ENCODE results near the gene FBXO42.

FBXO42 gene

DNA sequence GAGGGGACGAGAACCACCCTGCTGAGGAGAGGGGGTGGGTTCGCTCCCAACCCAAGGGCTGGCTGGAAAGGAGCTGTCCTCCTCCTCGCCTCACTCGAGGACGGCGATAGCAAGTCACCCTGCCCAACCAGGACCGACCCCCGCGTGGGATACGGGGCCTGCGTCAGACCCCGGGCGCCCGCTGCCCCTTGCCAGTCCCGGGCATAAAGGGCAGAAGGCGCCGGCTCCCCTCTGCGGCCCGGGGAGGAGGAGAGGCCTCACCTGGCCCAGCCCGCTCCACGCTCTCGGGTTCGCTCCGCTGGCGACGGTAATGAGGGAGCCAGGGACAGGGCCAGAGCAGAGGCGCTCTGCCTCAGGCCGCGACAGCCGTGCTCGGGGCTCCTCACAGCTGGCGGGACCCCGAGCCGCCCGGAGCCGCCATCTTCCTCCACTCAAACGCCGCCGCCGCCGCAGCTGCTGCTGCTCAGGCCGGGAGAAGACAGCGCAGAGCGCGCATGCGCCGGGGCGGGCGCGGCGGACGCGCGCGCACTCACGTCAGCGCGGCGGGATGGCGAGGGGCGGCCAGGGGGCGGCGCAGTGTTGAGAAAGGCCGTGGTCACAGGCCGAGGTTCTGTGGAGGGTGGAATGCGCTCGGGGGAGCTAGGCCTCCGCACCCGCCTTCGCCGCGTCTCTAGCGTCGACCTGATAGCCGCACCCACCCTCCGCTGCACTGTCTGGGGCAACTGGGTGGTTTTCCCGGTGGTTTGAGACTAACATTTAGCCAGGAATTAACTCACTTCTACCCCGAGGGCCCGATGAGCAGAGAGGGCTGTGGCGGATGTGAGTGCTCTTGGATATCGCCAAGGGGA is at the start of gene FBXO42:
TSS of gene FBXO42 (minus strand) at position 487 of the 848 bp plus-strand sequence. CDS start 37,062 bp downstream, outside the sequence.
- DNase-seq (ENCODE audit: low read depth) = peak; percentile 85

DNA sequence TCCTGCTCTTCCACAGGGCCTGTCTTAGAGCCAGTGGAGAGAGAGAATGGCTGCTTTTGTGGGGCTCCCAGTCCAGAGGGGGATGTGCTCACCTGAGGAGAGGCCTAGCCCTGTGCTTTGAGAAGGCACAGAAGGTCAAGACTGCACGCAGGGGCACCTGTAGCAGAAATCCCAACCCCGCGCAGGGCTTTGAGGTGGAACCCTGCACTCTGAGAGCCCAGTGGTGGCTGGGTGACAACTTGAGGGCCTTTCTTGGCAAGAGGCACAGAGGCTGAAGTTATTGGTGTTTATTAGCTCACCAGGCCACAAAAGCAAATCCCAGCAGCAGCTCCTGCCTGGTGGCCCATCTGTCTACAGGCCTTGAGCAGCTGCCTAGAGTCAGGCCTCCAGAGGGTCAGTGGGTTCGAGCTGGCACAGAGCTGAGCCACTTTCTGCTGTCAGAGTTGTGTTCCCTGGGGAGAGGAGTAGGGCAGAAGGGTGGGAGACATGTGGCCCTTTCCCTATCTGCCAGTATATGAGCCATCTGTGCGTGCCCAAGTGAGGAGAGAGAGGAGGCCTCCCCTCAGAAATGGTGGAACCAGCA is 46.2 kb upstream of the FBXO42 start:
- DNase-seq (ENCODE audit: low read depth) = no peak

DNA sequence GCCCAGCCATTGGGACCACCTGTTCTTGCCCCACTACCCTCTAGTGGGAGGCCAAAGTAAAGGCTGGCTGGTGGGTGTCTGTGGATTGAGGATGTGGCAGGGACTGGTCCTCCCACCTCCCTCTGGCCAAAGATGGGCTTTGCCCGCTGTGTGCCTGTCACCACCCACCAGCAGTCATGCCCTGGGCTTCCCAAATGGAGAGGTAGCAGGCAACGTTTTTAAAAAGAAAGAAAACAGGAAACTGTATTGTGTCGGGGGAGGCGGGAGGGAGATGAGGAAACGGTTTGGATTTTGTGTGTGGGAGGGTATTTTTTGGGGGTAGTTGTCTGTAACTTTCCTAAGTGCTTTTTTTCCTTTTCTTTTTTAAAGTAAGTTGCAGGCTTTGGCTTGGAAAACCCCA is 44.8 kb upstream of the FBXO42 start:
- no peak for DNase-seq (ENCODE audit: low read depth)

DNA sequence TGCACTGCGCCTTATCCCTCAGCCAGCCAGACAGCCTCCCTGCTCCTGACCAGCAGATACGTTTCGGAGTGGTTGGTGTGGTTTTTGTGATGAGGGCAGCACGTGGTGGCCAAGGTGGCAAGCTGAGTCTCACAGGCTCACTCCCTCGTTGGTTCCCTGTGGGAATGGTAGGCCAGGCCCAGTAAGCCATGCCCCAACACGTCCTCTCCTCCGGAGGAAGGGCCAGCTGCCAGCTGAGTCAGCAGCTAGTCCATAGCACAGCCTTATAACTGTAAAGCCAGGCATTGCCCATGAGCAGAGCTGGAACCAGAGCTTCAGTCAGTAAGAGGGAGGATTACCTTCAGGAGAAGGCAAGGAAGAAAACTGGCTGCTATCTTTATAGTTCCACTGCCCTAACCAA is 44.3 kb upstream of the FBXO42 start:
- DNase-seq (ENCODE audit: low read depth) = peak; percentile 72

DNA sequence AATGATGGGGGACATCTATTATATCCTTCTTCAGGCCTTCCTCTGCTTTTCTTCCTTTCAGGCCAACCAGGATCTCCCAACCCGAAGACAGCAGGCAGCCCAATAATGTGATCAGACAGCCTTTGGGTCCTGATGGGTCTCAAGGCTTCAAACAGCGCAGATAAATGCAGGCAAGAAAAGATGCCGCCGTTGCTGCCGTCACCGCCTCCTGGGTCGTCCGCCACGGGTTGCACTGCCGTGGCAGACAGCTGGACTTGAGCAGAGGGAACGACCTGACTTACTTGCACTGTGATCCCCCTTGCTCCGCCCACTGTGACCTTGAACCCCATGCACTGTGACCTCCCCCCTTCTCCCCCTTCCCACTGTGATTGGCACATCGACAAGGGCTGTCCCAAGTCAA is 42.7 kb upstream of the FBXO42 start:
- no peak for DNase-seq (ENCODE audit: low read depth)

DNA sequence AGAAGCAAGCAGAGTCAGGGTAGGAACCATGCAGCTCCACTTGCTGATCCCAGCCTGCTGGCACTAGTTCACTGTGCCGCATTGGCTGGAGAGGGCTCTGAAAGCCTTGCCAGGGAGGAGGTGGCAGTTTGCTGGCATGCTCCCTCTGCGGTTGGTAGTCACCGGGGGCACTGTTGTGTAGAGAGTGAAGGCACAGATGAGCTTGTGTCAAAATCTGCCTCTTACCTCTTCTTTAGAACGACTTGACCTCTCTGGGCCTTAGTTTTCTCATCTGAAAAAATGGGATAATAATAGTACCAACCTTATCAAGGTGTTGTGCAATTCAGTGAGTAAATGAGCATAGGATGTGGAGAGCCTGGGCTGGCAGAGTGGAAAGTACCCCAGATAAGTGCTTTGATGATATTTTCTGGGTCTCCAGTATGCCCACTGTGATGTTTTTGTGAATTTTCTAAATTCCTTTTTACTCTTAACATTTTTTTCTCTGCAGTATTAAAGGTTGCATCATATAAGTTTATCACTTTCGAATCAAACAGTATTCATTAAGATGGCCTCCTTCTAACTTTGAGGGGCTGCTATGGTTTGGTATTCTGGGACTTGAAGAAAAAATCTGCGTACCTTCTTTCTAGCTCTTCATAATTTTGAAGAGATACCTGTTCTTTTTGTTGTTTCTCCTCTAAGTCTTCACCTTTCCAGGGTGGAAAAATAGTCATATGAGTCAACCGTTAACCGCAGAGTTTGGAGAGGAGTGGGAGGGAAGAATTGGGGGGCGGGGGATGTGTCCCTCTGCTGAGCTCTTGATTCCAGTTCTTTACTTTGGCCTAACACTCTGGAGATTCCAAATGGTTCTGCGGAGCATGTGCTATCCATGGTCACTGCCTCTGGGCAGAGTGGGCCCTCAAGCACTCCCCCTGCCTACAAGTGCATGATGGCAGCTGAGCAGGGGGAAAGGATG is 41.6 kb upstream of the FBXO42 start:
- no peak for DNase-seq (ENCODE audit: low read depth)

DNA sequence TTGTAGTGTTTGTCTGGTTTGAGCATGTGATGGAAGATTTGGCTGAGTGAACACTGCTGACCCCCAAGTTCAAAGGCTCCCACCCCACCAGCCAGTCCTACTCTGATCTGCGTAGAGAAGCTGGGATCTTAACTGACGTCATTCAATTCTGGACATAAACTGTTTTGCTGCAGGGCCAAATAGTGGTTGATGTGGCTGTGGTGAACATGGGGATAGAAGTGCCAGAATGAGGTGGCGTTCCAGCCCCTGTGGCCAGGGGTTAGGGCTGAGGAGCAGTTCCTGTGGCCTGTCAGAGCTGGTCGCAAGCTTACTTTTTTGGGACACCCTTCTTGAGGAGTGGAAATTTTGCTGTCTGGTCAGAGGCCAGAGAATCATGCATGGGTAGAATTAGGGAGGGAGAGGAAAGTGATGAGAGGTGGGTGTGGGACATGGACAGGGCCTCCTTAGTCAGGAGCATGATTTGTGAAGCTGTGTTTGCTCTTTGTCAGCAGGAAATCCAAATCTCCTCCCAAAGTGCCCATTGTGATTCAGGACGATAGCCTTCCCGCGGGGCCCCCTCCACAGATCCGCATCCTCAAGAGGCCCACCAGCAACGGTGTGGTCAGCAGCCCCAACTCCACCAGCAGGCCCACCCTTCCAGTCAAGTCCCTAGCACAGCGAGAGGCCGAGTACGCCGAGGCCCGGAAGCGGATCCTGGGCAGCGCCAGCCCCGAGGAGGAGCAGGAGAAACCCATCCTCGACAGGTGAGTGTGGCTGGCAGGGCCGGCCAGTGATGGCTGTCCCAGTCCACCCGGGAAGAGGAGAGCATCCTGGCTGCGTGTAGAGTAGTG is 40.7 kb upstream of the FBXO42 start:
- DNase-seq (ENCODE audit: low read depth) = no peak

DNA sequence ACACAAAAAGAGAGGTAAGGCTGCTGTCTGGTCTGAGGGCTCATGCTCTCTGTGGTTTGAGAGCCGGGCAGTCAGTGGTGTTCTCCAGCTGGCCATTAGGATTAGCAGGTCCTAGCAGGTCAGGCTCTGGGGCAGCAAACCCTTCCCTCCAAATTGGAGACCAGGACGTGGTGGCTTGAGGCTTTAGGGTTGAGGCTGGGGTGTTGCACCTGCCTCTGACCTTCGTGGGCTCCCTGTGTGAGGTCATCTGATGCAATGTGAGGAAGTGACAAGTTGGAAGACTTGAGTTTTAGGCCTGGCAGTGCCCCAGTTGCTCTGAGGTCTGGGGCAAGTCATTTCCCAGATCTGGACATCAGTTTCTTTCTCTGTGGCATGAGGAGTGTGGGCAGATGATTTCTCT is 39.1 kb upstream of the FBXO42 start:
- DNase-seq (ENCODE audit: low read depth) = no peak

DNA sequence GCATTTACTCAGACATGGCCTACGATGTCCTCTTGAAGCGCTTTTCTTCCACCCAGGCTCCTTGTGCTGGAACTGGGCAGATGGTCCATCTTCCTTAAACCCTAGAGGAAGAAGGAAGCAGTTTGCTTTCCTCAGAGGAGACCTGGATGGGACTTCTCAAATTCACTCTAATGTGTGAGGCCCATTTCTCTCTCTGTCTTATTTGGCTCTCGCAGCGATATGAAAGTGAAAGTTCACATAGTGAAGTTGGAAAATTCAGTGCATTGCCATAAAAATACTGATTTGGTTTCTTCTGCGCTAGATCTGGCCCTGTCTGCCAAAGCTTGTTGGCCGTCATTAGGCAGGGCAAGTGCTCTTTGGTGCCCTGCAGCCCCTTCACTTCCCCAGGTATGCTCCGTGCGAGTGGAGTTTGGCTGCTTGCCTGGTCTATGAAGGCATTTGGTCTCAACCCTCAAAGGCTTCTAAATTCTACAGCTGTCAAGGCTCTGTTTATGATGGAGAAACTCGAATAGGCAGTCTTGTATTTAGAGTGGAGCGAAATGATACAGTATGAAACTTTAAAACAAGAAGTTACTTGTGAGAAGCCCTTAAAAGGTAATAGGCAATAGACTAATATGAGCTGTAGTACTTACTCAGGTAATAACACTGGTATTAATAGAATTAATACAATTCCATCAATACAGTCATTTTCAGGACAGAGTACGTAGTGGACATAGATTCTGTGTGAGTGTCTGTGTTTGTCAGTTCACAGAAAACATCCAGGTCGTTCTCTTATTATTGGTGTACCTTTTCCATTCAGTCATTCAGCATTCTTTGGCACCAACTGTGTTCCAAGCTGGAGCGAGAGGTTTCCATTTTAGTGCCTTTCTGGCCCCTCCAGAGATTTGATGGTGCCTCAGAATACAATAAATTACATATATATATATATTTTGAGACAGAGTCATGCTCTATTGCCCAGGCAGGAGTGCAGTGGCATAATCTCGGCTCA is 35.2 kb upstream of the FBXO42 start:
- DNase-seq (ENCODE audit: low read depth) = no peak

DNA sequence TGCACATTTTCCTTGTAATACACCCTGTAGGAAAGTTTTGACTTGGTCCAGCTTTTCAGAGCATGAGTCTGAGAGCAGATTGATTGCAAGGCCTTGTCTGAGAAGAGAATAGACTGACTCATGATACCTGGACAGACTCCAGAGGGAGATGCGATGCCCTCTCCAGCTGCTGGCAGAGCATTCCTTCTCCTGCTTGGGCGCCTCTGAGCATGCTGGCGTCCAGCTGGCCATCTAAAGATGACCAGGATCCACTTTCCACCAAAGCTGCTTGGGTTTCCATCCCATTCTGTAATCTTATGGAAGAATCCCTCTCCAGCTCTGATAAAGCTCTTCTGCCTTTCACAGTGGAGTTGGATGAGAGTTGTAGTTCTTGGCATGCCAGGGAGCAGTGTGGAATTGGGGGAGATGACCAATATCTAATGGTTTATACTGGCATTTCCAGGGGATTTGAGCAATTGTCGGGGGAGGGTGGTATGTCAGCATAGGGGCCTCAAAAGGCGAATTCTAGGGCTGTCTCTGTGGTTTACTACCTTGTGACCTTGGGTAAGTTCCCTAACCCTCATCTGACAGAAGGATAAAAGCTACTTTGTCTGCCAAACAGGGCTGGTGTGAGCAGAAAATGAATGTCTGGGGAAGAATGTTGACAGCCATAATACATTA is 34.3 kb upstream of the FBXO42 start:
- DNase-seq (ENCODE audit: low read depth) = peak; percentile 63

DNA sequence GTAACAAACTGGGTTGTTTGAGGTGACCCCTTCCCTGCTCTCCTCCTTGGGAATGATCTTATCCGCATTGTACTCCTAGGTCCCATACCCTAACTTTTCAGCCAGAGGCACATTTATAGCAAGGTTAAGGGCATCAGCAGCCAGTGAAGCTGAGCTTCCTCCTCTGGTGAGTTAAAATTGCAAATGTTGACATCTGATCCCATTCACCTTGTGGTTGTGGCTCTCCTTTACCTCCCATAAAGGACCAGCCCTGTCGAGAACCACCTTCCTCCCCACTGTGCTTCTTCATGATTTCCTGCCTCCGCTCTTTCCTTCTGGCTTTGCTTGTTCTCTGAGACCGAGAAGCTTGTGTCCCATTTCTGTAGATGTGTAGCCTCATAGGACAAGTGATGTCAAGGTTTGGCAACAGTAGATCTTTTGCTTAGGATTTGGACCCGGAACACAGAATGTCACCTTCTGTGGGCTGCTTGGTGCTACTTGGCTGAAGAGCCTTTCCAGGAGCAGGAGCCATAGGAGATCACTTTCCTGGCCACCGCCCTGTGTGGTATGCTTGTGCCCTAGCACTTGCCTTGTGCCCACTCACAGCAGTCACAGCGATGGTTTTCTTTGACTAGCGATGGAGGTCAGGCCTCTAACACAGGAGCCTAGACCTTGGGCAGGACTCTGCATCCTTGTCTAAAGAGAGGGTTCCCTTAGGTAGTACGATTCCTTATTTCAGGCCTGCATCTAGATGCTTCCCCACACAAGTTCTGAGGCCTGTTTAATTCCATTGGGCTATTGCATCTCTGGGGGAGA is 33.6 kb upstream of the FBXO42 start:
- DNase-seq (ENCODE audit: low read depth) = no peak

DNA sequence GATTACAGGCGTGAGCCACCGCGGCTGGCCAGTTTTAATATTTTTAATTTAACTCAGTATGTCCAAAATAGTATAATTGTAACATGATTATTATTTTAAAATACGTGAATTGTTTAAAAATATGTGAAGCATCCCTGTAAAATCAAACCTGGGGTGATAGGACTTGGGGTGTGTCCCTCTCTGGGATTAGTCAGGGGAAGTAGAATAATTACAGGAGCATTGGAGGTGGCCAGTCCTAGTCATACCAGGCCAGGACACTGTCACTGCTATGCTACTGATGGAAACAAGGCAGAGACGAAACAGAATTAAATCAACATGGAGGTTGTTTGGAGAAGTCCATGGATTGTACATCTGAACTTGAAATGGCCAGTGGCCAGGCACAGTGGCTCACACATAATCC is 31.6 kb upstream of the FBXO42 start:
- no peak for DNase-seq (ENCODE audit: low read depth)

DNA sequence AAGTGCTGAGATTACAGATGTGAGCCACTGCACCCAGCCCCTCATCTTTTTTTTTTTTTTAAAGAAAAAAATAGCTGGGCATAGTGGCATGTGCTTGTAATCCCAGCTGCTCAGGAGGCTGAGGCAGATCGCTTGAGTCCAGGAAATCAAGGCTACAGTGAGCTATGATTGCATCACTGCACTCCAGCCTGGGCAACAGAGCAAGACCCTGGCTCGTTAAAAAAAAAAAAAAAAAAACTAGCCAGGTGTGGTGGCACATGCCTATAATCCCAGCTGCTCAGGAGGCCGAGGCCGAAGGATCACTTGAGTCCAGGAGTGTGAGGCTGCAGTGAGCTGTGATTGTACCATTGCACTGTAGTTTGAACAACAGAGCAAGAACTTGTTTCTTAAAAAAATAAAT is 28.6 kb upstream of the FBXO42 start:
- DNase-seq (ENCODE audit: low read depth) = no peak

DNA sequence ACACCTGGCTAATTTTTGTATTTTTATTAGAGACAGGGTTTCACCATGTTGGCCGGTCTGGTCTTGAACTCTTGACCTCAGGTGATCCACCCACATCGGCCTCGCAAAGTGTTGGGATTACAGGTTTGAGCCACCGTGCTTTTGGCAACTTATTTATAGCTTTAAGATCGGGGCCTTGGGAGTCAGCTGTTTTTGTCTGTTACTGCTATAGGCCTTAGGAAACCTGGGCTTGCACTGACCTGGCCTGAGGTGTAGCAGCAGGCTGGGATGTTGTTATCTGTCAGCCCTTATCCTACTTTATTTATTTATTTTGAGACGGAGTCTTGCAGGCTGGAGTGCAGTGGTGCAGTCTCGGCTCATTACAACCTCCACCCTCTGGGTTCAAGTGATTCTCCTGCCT is 26.2 kb upstream of the FBXO42 start:
- no peak for DNase-seq (ENCODE audit: low read depth)

DNA sequence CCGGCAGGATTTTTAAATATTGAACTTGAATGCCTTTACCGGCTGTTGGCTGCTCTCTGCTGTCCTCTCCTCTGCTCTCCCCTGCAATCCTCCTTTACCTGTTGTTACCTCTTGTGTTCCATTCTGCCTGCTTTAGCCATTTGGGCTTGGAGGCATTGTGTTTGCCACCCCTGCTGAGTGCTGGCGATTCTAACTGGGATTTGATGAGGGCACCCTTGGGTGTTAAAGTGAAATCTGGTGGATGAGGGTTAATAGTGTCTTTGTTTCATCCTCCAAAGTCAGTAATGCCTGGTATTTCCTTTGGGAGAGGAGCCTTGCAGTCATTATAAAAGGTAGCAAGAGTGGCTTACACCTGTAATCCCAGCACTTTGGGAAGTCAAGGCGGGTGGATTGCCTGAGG is 24.7 kb upstream of the FBXO42 start:
- no peak for DNase-seq (ENCODE audit: low read depth)

DNA sequence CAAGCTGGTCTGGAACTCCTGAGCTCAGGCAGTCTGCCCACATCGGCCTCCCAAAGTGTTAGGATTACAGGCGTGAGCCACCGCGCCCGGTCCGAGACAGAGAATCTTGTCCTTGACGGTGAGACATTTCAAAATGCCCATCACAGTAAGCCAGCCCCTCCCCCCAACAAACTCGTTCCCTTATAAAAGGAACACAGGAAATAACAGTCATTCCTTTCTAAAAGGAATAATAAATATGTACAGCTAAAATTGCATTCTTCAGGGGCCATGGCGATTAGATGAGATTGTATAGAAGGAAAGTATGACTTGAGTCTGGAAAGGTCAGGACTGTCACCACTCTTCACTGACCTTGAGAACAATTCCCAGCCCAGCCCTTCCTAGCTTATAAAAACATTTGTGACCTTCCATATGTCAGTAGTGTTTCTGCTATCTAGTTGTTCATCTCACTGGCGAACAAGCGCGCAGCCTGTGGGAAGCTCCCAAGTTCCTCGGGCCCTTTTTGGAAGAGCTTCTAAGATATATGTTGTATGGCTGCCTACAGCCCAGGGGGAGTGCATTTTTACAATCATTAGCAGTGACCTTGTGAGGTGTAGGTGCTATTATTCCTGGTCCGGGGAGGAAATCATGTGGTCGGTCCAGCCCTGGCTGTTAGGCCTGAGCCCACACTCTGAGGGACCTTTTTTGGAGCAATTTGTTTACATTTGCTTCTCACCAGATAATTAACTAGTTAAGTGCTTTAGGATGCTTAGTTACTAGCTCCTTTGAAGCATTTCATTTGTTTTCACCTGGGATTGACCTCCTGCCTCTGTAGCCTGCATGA is 23.5 kb upstream of the FBXO42 start:
- DNase-seq (ENCODE audit: low read depth) = no peak

DNA sequence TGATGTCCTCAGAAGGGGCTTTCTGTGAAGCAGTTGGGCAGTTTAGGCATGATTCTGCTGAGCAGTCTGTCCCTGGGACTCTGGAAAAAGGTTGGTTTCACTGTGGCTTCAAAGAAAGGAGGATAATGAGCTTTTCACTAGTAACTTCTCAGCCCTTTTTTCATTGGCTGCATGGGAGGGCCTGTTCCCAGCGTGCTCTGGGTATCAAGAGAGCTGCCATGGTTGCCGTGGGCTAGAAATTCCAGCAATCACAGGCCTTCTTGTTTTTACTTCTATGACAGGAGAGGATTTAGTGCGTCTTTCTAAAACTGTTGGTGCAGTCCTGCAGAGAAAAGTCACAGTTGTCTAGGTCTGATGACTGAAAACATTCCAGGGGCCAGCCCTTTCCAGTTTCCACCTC is 22.0 kb upstream of the FBXO42 start:
- no peak for DNase-seq (ENCODE audit: low read depth)

Data from fibroblast of the conjunctiva (primary cell).